K562 (cell line): ENCODE results near the gene PDE8A. TPM values are rescaled to one million over a fixed set of nuclear protein-coding genes. Genes with fewer than 3 reads are reported as not detected.
A peak's percentile ranks its signal among the peaks of the same experiment; 100 is the strongest.

Experiments
- ATAC-seq: fragments of 200-7000 bp; cut with Tn5 transposase; 3 replicates; pipeline ENCODE4 v1.9.1; 2020; ENCODE audit warnings: moderate library complexity
- BruUV-seq: library from RNA; stranded (reverse); fragments of 400-500 nt; replicated peaks from 2 replicates; lab custom pipeline; 2021; lab: Mats Ljungman, UMichigan
- CTCF ChIA-PET: fragments of 300-600 bp; formaldehyde crosslinking; extraction: SDS; loops from one replicate; lab custom pipeline; 2021; ENCODE audit warnings: low intra/inter-chr PET ratio; lab: Yijun Ruan, JAX
- POLR2A ChIA-PET: fragments of 300-600, 350-650 bp; sonication (Branson Sonifier 250); formaldehyde crosslinking; extraction: SDS; loops from one replicate; lab custom pipeline; 2021; ENCODE audit warnings: antibody characterized with exemption, inconsistent platforms; lab: Yijun Ruan, JAX
- DNase-seq, 4 experiments: peaks; one replicate each; pipeline versions ENCODE4 v3.0.0 to v3.0.0-alpha.2; 2011 to 2018; ENCODE audit warnings: low spot score in 3 of 4, mixed read lengths in 3 of 4; ENCODE audit errors: extremely low read depth in 1 of 4
- FAIRE-seq: peaks from 2 replicates; lab custom pipeline; 2011; peaks lifted over from hg19 to GRCh38; lab: Jason Lieb, UNC
- H2AFZ ChIP-seq: 2 replicates; pipeline ENCODE4 v1.6.0; 2011; ENCODE audit warnings: low read depth, low read length, control low read depth, inconsistent platforms
- H3K27ac ChIP-seq: fragments of 200-600 bp; 3 replicates; pipeline ENCODE4 v1.8.0; 2011; ENCODE audit warnings: low read depth, mild to moderate bottlenecking, control low read depth, inconsistent platforms, low read length, moderate library complexity, mixed read lengths; ENCODE audit errors: extremely low read depth
- H3K27me3 ChIP-seq, 2 experiments: fragments of 300-600 bp in 1 of 2; 2 replicates in 1 of 2; 3 replicates in 1 of 2; pipeline versions ENCODE4 v1.6.0 to v1.8.0; 2011; ENCODE audit warnings: inconsistent platforms in 2 of 2, low read length in 2 of 2, mild to moderate bottlenecking in 1 of 2, mixed read lengths in 1 of 2, moderate library complexity in 1 of 2; ENCODE audit not compliant: control insufficient read depth in 2 of 2, insufficient read depth in 2 of 2
- H3K36me3 ChIP-seq: fragments of 300-600 bp; 3 replicates; pipeline ENCODE4 v1.8.0; 2011; ENCODE audit warnings: mild to moderate bottlenecking, low read length, inconsistent platforms; ENCODE audit not compliant: control insufficient read depth, insufficient read depth
- H3K4me1 ChIP-seq, 2 experiments: fragments of 200-600 bp in 1 of 2; replicated peaks in 1 of 2; 2 replicates in 1 of 2; 3 replicates in 1 of 2; pipeline versions ENCODE4 v1.5.1 to v1.8.0; 2011; ENCODE audit warnings: inconsistent platforms in 2 of 2, low read length in 2 of 2, mild to moderate bottlenecking in 1 of 2, mixed read lengths in 1 of 2, moderate library complexity in 1 of 2; ENCODE audit not compliant: control insufficient read depth in 2 of 2, insufficient read depth in 2 of 2
- H3K4me2 ChIP-seq: 2 replicates; pipeline ENCODE4 v1.6.1; 2011; ENCODE audit warnings: low read length, control low read depth, inconsistent platforms, mixed read lengths; ENCODE audit not compliant: insufficient read depth
- H3K4me3 ChIP-seq: fragments of 200-600 bp; sonication (generic), shearing (Covaris generic); 2 replicates; pipeline ENCODE4 v1.5.1; 2016; ENCODE audit warnings: control low read depth, inconsistent platforms
- H3K79me2 ChIP-seq: fragments of 200-600 bp; 3 replicates; pipeline ENCODE4 v1.8.0; 2011; ENCODE audit warnings: low read length, inconsistent platforms; ENCODE audit not compliant: control insufficient read depth, insufficient read depth
- H3K9ac ChIP-seq, 2 experiments: 2 replicates each; pipeline versions ENCODE4 v1.6.0 to v1.6.1; 2011; ENCODE audit warnings: low read depth in 2 of 2, low read length in 2 of 2, control low read depth in 1 of 2, inconsistent platforms in 1 of 2, mild to moderate bottlenecking in 1 of 2, mixed read lengths in 1 of 2; ENCODE audit not compliant: insufficient read depth in 1 of 2
- H3K9me1 ChIP-seq: one replicate; pipeline ENCODE4 v1.6.0; 2011; ENCODE audit warnings: inconsistent platforms, mild to moderate bottlenecking, low read length, moderate library complexity; ENCODE audit not compliant: control insufficient read depth, insufficient read depth
- H3K9me3 ChIP-seq: replicated peaks from 2 replicates; pipeline ENCODE4 v1.5.1; 2011; ENCODE audit warnings: low read depth, low read length, inconsistent platforms; ENCODE audit not compliant: control insufficient read depth, insufficient read depth
- H4K20me1 ChIP-seq: replicated peaks from 2 replicates; pipeline ENCODE4 v1.6.1; 2011; ENCODE audit warnings: low read length, inconsistent platforms, mixed read lengths; ENCODE audit not compliant: control insufficient read depth, insufficient read depth
- ADNP ChIP-seq: fragments of 200-800 bp; sonication (Bioruptor generic); IDR thresholded peaks from 2 replicates; pipeline ENCODE4 v1.6.1; 2016; ENCODE audit warnings: missing genetic modification characterization, missing compliant biosample characterization
- BRD9 ChIP-seq: fragments of 450-650 bp; IDR thresholded peaks from 2 replicates; pipeline ENCODE4 v1.6.1; 2018; ENCODE audit warnings: low read depth; ENCODE audit not compliant: partially characterized antibody
- CBFB ChIP-seq: sonication (generic); formaldehyde crosslinking; IDR thresholded peaks from 2 replicates; pipeline ENCODE4 v1.4.0; 2020; ENCODE audit warnings: mild to moderate bottlenecking, missing genetic modification reagents
- GABPB1 ChIP-seq: sonication (generic); formaldehyde crosslinking; IDR thresholded peaks from 2 replicates; pipeline ENCODE4 v1.8.0; 2022; ENCODE audit warnings: mild to moderate bottlenecking, missing genetic modification reagents
- HDAC6 ChIP-seq: IDR thresholded peaks from 2 replicates; pipeline ENCODE4 v1.6.1; 2012; ENCODE audit warnings: low read depth, mild to moderate bottlenecking, control low read depth, inconsistent platforms, low read length, moderate library complexity
- L3MBTL2 ChIP-seq: fragments of 450-650 bp; IDR thresholded peaks from 2 replicates; pipeline ENCODE4 v1.6.1; 2016; ENCODE audit warnings: mild to moderate bottlenecking, moderate library complexity
- PTRF ChIP-seq: fragments of 450-650 bp; IDR thresholded peaks from 2 replicates; pipeline ENCODE4 v1.6.1; 2016; ENCODE audit warnings: mild to moderate bottlenecking, missing genetic modification characterization, missing compliant biosample characterization
- PTTG1 ChIP-seq: fragments of 450-650 bp; IDR thresholded peaks from 2 replicates; pipeline ENCODE4 v1.6.1; 2016; ENCODE audit warnings: low read depth, mild to moderate bottlenecking, missing genetic modification characterization, missing compliant biosample characterization
- RBBP5 ChIP-seq: fragments of 200-600 bp; sonication (generic); IDR thresholded peaks from 2 replicates; pipeline ENCODE4 v1.6.1; 2012; ENCODE audit warnings: borderline replicate concordance, mild to moderate bottlenecking, low read length, control low read depth, inconsistent platforms; ENCODE audit not compliant: insufficient read depth, poor library complexity, severe bottlenecking
- ZNF224 ChIP-seq: sonication (generic); formaldehyde crosslinking; IDR thresholded peaks from 2 replicates; pipeline ENCODE4 v1.8.0; 2022; ENCODE audit warnings: mild to moderate bottlenecking, missing genetic modification reagents
- ZNF232 ChIP-seq: sonication (generic); formaldehyde crosslinking; IDR thresholded peaks from 2 replicates; pipeline ENCODE4 v1.8.0; 2022; ENCODE audit warnings: mild to moderate bottlenecking, missing genetic modification reagents
- ZNF717 ChIP-seq: fragments of 250-450 bp; sonication (Bioruptor Pico); IDR thresholded peaks from 2 replicates; pipeline ENCODE4 v1.5.0; 2021
- in situ Hi-C: fragments of 300-500 bp; cut with MboI; formaldehyde crosslinking; loops from 4 replicates; pipeline ENCODE4 v1.15.0; 2018; ENCODE audit warnings: inconsistent platforms, mixed read lengths
- intact Hi-C: fragments of 100-400 bp; cut with micrococcal nuclease; formaldehyde crosslinking; loops from 2 replicates; pipeline ENCODE4 v1.14.2; 2022
- polyA plus RNA-seq, 8 experiments: library from polyadenylated mRNA; depleted of rRNA in 4 of 8; stranded (reverse) in 5 of 8; unstranded in 3 of 8; fragments of >200 nt; fragmentation: Nextera tagmentation in 2 of 8; fragmentation: Illumina TruSeq in 1 of 8; extraction: Ambion mirVana in 2 of 8; extraction: Trizol in 1 of 8; gene quantifications; 2 replicates each; pipeline versions ENCODE4 v1.2.1 to v1.2.3, GENCODE V29; 2011 to 2014; ENCODE audit warnings: inconsistent platforms in 1 of 8, missing spikeins in 1 of 8
- total RNA-seq, 7 experiments: library from RNA; depleted of rRNA in 6 of 7; stranded (reverse); fragments of >200 nt in 6 of 7; fragmentation: Illumina TruSeq in 2 of 7; extraction: Trizol in 2 of 7; gene quantifications; 2 replicates each; pipeline versions ENCODE4 v1.2.1 to v1.2.3, GENCODE V29; 2011 to 2021; ENCODE audit warnings: low replicate concordance in 1 of 7
- TF ChIP-seq, protein P1 (sequence below): fragments of 450-650 bp; IDR thresholded peaks from 2 replicates; pipeline ENCODE4 v1.6.1; 2016; ENCODE audit warnings: mild to moderate bottlenecking, moderate library complexity

The PDE8A gene
- total and polyA plus RNA-seq, 9 of the 15 experiments (the other 6 are each of a cell fraction or from before 2014, with no cell fraction given): 5.9 to 40.3 (median 19.8) TPM

DNA sequence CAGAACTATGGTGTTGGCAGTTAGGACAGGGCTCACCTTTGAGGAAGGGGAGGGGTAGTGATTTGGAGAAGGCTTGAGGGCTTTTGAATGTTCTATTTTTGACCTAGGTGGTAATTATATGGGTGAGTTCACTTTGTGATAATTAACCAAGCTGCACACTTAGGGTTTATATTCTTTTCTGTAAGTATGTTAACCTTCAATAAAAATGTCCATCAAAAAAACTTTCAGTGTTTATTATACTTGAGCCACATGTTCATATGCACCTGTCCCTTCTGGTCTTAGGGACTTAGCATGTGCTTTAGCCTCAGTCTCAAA lies 28.4 kb downstream of the PDE8A start:
- intact Hi-C loops: loop anchor here (1.0 to 10.0 kb wide), 2 partner anchors 55 to 185 kb away; no protein-coding TSS in a partner anchor
- no peak for FAIRE-seq
- BruUV-seq: no TSS peak
- peak; percentile 53; the same call in 1 of the 2 replicates for TF ChIP-seq L3MBTL2
- TF ChIP-seq ADNP: peak; percentile 51; the same call in 1 of the 2 replicates
- no peak for TF ChIP-seq CBFB (CRISPR knock-in tag)
- no peak for TF ChIP-seq ZNF232 (CRISPR knock-in tag)
- TF ChIP-seq, protein P1, sequence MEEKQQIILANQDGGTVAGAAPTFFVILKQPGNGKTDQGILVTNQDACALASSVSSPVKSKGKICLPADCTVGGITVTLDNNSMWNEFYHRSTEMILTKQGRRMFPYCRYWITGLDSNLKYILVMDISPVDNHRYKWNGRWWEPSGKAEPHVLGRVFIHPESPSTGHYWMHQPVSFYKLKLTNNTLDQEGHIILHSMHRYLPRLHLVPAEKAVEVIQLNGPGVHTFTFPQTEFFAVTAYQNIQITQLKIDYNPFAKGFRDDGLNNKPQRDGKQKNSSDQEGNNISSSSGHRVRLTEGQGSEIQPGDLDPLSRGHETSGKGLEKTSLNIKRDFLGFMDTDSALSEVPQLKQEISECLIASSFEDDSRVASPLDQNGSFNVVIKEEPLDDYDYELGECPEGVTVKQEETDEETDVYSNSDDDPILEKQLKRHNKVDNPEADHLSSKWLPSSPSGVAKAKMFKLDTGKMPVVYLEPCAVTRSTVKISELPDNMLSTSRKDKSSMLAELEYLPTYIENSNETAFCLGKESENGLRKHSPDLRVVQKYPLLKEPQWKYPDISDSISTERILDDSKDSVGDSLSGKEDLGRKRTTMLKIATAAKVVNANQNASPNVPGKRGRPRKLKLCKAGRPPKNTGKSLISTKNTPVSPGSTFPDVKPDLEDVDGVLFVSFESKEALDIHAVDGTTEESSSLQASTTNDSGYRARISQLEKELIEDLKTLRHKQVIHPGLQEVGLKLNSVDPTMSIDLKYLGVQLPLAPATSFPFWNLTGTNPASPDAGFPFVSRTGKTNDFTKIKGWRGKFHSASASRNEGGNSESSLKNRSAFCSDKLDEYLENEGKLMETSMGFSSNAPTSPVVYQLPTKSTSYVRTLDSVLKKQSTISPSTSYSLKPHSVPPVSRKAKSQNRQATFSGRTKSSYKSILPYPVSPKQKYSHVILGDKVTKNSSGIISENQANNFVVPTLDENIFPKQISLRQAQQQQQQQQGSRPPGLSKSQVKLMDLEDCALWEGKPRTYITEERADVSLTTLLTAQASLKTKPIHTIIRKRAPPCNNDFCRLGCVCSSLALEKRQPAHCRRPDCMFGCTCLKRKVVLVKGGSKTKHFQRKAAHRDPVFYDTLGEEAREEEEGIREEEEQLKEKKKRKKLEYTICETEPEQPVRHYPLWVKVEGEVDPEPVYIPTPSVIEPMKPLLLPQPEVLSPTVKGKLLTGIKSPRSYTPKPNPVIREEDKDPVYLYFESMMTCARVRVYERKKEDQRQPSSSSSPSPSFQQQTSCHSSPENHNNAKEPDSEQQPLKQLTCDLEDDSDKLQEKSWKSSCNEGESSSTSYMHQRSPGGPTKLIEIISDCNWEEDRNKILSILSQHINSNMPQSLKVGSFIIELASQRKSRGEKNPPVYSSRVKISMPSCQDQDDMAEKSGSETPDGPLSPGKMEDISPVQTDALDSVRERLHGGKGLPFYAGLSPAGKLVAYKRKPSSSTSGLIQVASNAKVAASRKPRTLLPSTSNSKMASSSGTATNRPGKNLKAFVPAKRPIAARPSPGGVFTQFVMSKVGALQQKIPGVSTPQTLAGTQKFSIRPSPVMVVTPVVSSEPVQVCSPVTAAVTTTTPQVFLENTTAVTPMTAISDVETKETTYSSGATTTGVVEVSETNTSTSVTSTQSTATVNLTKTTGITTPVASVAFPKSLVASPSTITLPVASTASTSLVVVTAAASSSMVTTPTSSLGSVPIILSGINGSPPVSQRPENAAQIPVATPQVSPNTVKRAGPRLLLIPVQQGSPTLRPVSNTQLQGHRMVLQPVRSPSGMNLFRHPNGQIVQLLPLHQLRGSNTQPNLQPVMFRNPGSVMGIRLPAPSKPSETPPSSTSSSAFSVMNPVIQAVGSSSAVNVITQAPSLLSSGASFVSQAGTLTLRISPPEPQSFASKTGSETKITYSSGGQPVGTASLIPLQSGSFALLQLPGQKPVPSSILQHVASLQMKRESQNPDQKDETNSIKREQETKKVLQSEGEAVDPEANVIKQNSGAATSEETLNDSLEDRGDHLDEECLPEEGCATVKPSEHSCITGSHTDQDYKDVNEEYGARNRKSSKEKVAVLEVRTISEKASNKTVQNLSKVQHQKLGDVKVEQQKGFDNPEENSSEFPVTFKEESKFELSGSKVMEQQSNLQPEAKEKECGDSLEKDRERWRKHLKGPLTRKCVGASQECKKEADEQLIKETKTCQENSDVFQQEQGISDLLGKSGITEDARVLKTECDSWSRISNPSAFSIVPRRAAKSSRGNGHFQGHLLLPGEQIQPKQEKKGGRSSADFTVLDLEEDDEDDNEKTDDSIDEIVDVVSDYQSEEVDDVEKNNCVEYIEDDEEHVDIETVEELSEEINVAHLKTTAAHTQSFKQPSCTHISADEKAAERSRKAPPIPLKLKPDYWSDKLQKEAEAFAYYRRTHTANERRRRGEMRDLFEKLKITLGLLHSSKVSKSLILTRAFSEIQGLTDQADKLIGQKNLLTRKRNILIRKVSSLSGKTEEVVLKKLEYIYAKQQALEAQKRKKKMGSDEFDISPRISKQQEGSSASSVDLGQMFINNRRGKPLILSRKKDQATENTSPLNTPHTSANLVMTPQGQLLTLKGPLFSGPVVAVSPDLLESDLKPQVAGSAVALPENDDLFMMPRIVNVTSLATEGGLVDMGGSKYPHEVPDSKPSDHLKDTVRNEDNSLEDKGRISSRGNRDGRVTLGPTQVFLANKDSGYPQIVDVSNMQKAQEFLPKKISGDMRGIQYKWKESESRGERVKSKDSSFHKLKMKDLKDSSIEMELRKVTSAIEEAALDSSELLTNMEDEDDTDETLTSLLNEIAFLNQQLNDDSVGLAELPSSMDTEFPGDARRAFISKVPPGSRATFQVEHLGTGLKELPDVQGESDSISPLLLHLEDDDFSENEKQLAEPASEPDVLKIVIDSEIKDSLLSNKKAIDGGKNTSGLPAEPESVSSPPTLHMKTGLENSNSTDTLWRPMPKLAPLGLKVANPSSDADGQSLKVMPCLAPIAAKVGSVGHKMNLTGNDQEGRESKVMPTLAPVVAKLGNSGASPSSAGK: peak; percentile 49; the same call in 1 of the 2 replicates
- no peak for TF ChIP-seq ZNF717 (CRISPR knock-in tag)
- TF ChIP-seq HDAC6: no peak
- no peak for TF ChIP-seq GABPB1 (CRISPR knock-in tag)
- TF ChIP-seq RBBP5: no peak
- TF ChIP-seq PTRF (tag): no peak
- no peak for TF ChIP-seq ZNF224 (CRISPR knock-in tag)
- no peak for TF ChIP-seq BRD9
- no peak for TF ChIP-seq PTTG1 (tag)

More for the DNA sequence above, 28.4 kb downstream of the PDE8A start:
- no peaks in the 10 kb centered on the region for H3K27me3 ChIP-seq
- no peak overlapping the region for H3K4me3 ChIP-seq
- no peaks in the 10 kb centered on the region for H4K20me1 ChIP-seq
- H2AFZ ChIP-seq: no peak overlapping the region
- POLR2A ChIA-PET: interaction anchor here (1.0 to 2.8 kb wide), 4 partner anchors 10 to 55 kb away, joined by 3 to 11 read pairs (median 6); no protein-coding TSS in a partner anchor
- peaks cover 11 to 41% of the 10 kb centered on the region in 2 experiments for H3K4me1 ChIP-seq
- no peaks in the 10 kb centered on the region for H3K9me3 ChIP-seq
- CTCF ChIA-PET: interaction anchor here (1.9 kb wide), 1 partner anchor 184 kb away, joined by 4 read pairs; no protein-coding TSS in a partner anchor
- peaks cover 3% of the 10 kb centered on the region for H3K9me1 ChIP-seq
- ATAC-seq: no peak
- peak overlapping the region; percentile 53; the same call in 2 of the 3 replicates for H3K27ac ChIP-seq
- no peak for DNase-seq
- peak overlapping the region; percentile 5; the same call in 1 of the 2 replicates for H3K4me2 ChIP-seq
- in situ Hi-C loops: no loop called here
- H3K79me2 ChIP-seq: peaks cover 80% of the 10 kb centered on the region
- H3K36me3 ChIP-seq: no peaks in the 10 kb centered on the region
- H3K9ac ChIP-seq: no peak overlapping the region
